Gastrocnemius medialis (tissue), 4 donors: ENCODE results near the gene CHRNE. TPM values are rescaled to one million over a fixed set of nuclear protein-coding genes. Genes with fewer than 3 reads are reported as not detected.
"Not testable (repeated sequence)": the region's sequence is repeated elsewhere in the genome, so short reads cannot be mapped to it uniquely, and the experiment has no call there.

Experiments used
- ATAC-seq, 2 donors: fragments of 150-250 bp; one replicate each; pipeline ENCODE4 v1.9.1; 2016
- DNase-seq, 2 donors: peaks; one replicate each; pipeline ENCODE4 v3.0.0-alpha.2; 2019
- H3K27ac ChIP-seq, 4 donors: fragments of 200-600 bp; sonication (generic); 1 replicate in 1 of 4; 2 replicates in 3 of 4; pipeline ENCODE4 v1.5.1; 2016 to 2018; ENCODE audit warnings: mild to moderate bottlenecking in 2 of 4, moderate library complexity in 1 of 4
- H3K27me3 ChIP-seq, 3 donors: fragments of 200-600 bp; sonication (generic) in 2 of 3; 1 replicate in 1 of 3; 2 replicates in 2 of 3; pipeline versions ENCODE4 v1.5.1 to v1.6.0; 2016 to 2019; ENCODE audit warnings: mild to moderate bottlenecking in 1 of 3, moderate library complexity in 1 of 3
- H3K36me3 ChIP-seq, 2 donors: fragments of 200-600 bp; sonication (generic) in 1 of 2; one replicate each; pipeline ENCODE4 v1.5.1; 2017 to 2018
- H3K4me1 ChIP-seq, 2 donors: fragments of 200-600 bp; sonication (generic) in 1 of 2; one replicate each; pipeline ENCODE4 v1.5.1; 2016 to 2017; ENCODE audit warnings: mild to moderate bottlenecking in 2 of 2
- H3K4me3 ChIP-seq, 4 donors: fragments of 200-600 bp; sonication (generic) in 3 of 4; 1 replicate in 1 of 4; 2 replicates in 3 of 4; pipeline ENCODE4 v1.5.1; 2016 to 2019; ENCODE audit warnings: mild to moderate bottlenecking in 2 of 4
- H3K9me3 ChIP-seq, 3 donors: fragments of 200-600 bp; sonication (generic) in 2 of 3; 1 replicate in 1 of 3; 2 replicates in 2 of 3; pipeline ENCODE4 v1.5.1; 2016 to 2019
- CTCF ChIP-seq, 5 experiments: fragments of 450-650 bp in 3 of 5; fragments of 200-600 bp in 2 of 5; sonication (generic) in 2 of 5; IDR thresholded peaks in 4 of 5; conservative IDR thresholded peaks in 1 of 5; 1 replicate in 4 of 5; 2 replicates in 1 of 5; pipeline ENCODE4 v1.5.1; 2016 to 2019; ENCODE audit warnings: antibody characterized with exemption in 5 of 5, mild to moderate bottlenecking in 3 of 5, moderate library complexity in 3 of 5
- POLR2A ChIP-seq, 2 donors: fragments of 450-650 bp; IDR thresholded peaks; one replicate each; pipeline ENCODE4 v1.6.1; 2017; ENCODE audit warnings: antibody characterized with exemption in 2 of 2, mild to moderate bottlenecking in 2 of 2, moderate library complexity in 2 of 2
- in situ Hi-C, 4 donors: fragments of 200-750 bp; cut with MboI; loops; one replicate each; pipeline versions ENCODE4 v1.15.0 to v1.8.0; 2017; ENCODE audit warnings: low sequenced_read_pairs in 4 of 4
- intact Hi-C: fragments of 100-400 bp; cut with DNase I; formaldehyde crosslinking; loops from one replicate; pipeline ENCODE4 v1.15.1; 2023; ENCODE audit warnings: low total_unique reads
- total RNA-seq, 4 donors: library from RNA; depleted of rRNA; stranded (reverse); fragments of >200 nt; gene quantifications; one replicate each; pipeline versions ENCODE4 v1.1.0 to v1.2.3, GENCODE V29; 2016

CHRNE gene
- total RNA-seq, 4 donors from 2014 or later = 0.33 to 1.9 (median 0.52) TPM; not detected in 1

- Histone ChIP-seq H3K36me3 (peaks cover 0 to 2% of the 10 kb centered on the region in 2 donors), H3K27me3 (no peaks in the 10 kb centered on the region), H3K27ac (no peak within 1 kb of the TSS), H3K4me1 (peaks cover 16 to 19% of the 10 kb centered on the region in 2 donors), H3K9me3 (no peaks in the 10 kb centered on the region), H3K4me3 (no peak within 1 kb of the TSS)
- in situ Hi-C loops = no loop called here
- no peak for TF ChIP-seq POLR2A (IDR thresholded peaks at IDR 0.05)
- TF ChIP-seq CTCF (IDR thresholded peaks at IDR 0.05 in 4 of 5, conservative IDR thresholded peaks at IDR 0.05 in 1 of 5) = no peak
- no peak for ATAC-seq
- no peak for DNase-seq
- intact Hi-C loops = no loop called here
These were observed 29.1 kb upstream of the CHRNE start, which contains the start of gene GP1BA for GRCh38 chr17:4931963-4932362. TSS of gene GP1BA (plus strand) at chr17:4932277. CDS start at chr17:4932605, 328 bp downstream.

- H3K9me3 ChIP-seq = no peaks in the 10 kb centered on the region
- intact Hi-C loops (no loop called here), in situ Hi-C loops (no loop called here)
- TF ChIP-seq CTCF (IDR thresholded peaks at IDR 0.05 in 4 of 5, conservative IDR thresholded peaks at IDR 0.05 in 1 of 5) (no peak), POLR2A (IDR thresholded peaks at IDR 0.05) (no peak)
- H3K4me1 ChIP-seq = peaks cover 1 to 2% of the 10 kb centered on the region in 2 donors
- no peak overlapping the region for H3K4me3 ChIP-seq
- ATAC-seq = no peak
- H3K27ac ChIP-seq = no peak overlapping the region
- no peaks in the 10 kb centered on the region for H3K27me3 ChIP-seq
- no peak for DNase-seq
- H3K36me3 ChIP-seq = no peaks in the 10 kb centered on the region
These were observed 26.0 kb upstream of the CHRNE start for GRCh38 chr17:4928881-4929280.

- H3K9me3 ChIP-seq, H3K27ac ChIP-seq, intact Hi-C loops, ATAC-seq, in situ Hi-C loops, DNase-seq, H3K4me3 ChIP-seq, H3K4me1 ChIP-seq, H3K36me3 ChIP-seq, H3K27me3 ChIP-seq: not testable (repeated sequence)
These were observed 23.9 kb upstream of the CHRNE start for GRCh38 chr17:4926577-4927335.

- H3K27ac ChIP-seq = no peak overlapping the region
- ATAC-seq (no peak), DNase-seq (no peak)
- TF ChIP-seq CTCF (IDR thresholded peaks at IDR 0.05 in 4 of 5, conservative IDR thresholded peaks at IDR 0.05 in 1 of 5) (no peak), POLR2A (IDR thresholded peaks at IDR 0.05) (no peak)
- no peaks in the 10 kb centered on the region for H3K4me1 ChIP-seq
- no peak overlapping the region for H3K4me3 ChIP-seq
- H3K27me3 ChIP-seq = no peaks in the 10 kb centered on the region
- in situ Hi-C loops = no loop called here
- no peaks in the 10 kb centered on the region for H3K9me3 ChIP-seq
- intact Hi-C loops = no loop called here
- H3K36me3 ChIP-seq = no peaks in the 10 kb centered on the region
These were observed 18.4 kb upstream of the CHRNE start for GRCh38 chr17:4921320-4921719.

- H3K4me3 ChIP-seq = no peak overlapping the region
- no peak overlapping the region for H3K27ac ChIP-seq
- H3K36me3 ChIP-seq = no peaks in the 10 kb centered on the region
- in situ Hi-C loops = no loop called here
- no peaks in the 10 kb centered on the region for H3K4me1 ChIP-seq
- intact Hi-C loops = no loop called here
- peak in 1 of 2 donors; percentile 21 for ATAC-seq
- no peaks in the 10 kb centered on the region for H3K9me3 ChIP-seq
- no peak for TF ChIP-seq POLR2A (IDR thresholded peaks at IDR 0.05)
- TF ChIP-seq CTCF (IDR thresholded peaks at IDR 0.05 in 4 of 5, conservative IDR thresholded peaks at IDR 0.05 in 1 of 5) = no peak
- DNase-seq = no peak
- H3K27me3 ChIP-seq = no peaks in the 10 kb centered on the region
These were observed 17.6 kb upstream of the CHRNE start for GRCh38 chr17:4920351-4921048.
